OCI-LY7 (cell line): ENCODE results near the gene CLCN6. TPM values are rescaled to one million over a fixed set of nuclear protein-coding genes. Genes with fewer than 3 reads are reported as not detected.
A peak's percentile ranks its signal among the peaks of the same experiment; 100 is the strongest.

ENCODE experiments used
- BruUV-seq: library from RNA; stranded (reverse); fragments of 400-500 nt; replicated peaks from 2 replicates; lab custom pipeline; 2021; lab: Mats Ljungman, UMichigan
- CTCF ChIA-PET: fragments of 300-600 bp; sonication (Branson Sonifier 250); formaldehyde crosslinking; loops from one replicate; lab custom pipeline; 2022; ENCODE audit warnings: antibody characterized with exemption; ENCODE audit not compliant: unreplicated experiment; lab: Charles Lee
- POLR2A ChIA-PET: fragments of 300-600 bp; sonication (Branson Sonifier 250); formaldehyde crosslinking; loops from one replicate; lab custom pipeline; 2022; ENCODE audit warnings: antibody characterized with exemption; lab: Charles Lee
- DNase-seq: peaks from one replicate; pipeline ENCODE4 v3.0.0-alpha.2; 2015; ENCODE audit warnings: low spot score
- H2AFZ ChIP-seq: fragments of 200-600 bp; sonication (generic), shearing (Covaris generic); 2 replicates; pipeline ENCODE4 v1.6.1; 2014; ENCODE audit warnings: mild to moderate bottlenecking, antibody characterized with exemption, low read length, moderate library complexity
- H3K27ac ChIP-seq: fragments of 200-600 bp; sonication (generic); 2 replicates; pipeline ENCODE4 v1.5.1; 2014; ENCODE audit warnings: mixed run types, low read depth, mild to moderate bottlenecking, moderate library complexity, low read length, inconsistent platforms; ENCODE audit not compliant: poor library complexity, severe bottlenecking
- H3K36me3 ChIP-seq: fragments of 200-600 bp; sonication (generic); 2 replicates; pipeline ENCODE4 v1.6.1; 2014; ENCODE audit warnings: mild to moderate bottlenecking, antibody characterized with exemption, low read length, moderate library complexity, mixed read lengths; ENCODE audit not compliant: insufficient read depth
- H3K4me1 ChIP-seq: fragments of 200-600 bp; sonication (generic); 2 replicates; pipeline ENCODE4 v1.5.1; 2014; ENCODE audit warnings: mild to moderate bottlenecking, low read length; ENCODE audit not compliant: insufficient read depth, poor library complexity, severe bottlenecking
- H3K4me2 ChIP-seq: fragments of 200-600 bp; sonication (generic); 2 replicates; pipeline ENCODE4 v1.6.1; 2014; ENCODE audit warnings: mild to moderate bottlenecking, low read length
- H3K4me3 ChIP-seq: fragments of 200-600 bp; sonication (generic); 2 replicates; pipeline ENCODE4 v1.5.1; 2014; ENCODE audit warnings: mild to moderate bottlenecking, low read depth, low read length; ENCODE audit not compliant: poor library complexity, severe bottlenecking
- H3K79me2 ChIP-seq: fragments of 200-600 bp; sonication (generic); 2 replicates; pipeline ENCODE4 v1.6.1; 2016; ENCODE audit warnings: low read depth, mild to moderate bottlenecking, low read length, moderate library complexity, mixed read lengths; ENCODE audit not compliant: insufficient read depth
- H3K9me2 ChIP-seq: fragments of 200-600 bp; sonication (generic); 2 replicates; pipeline ENCODE4 v1.6.1; 2016; ENCODE audit warnings: mild to moderate bottlenecking, low read length, mixed read lengths; ENCODE audit not compliant: insufficient read depth
- H3K9me3 ChIP-seq: fragments of 200-600 bp; sonication (generic); 2 replicates; pipeline ENCODE4 v1.6.1; 2014; ENCODE audit warnings: mild to moderate bottlenecking, mixed run types, low read length, mixed read lengths
- H4K20me1 ChIP-seq: fragments of 200-600 bp; sonication (generic); 2 replicates; pipeline ENCODE4 v1.6.1; 2014; ENCODE audit warnings: mild to moderate bottlenecking, antibody characterized with exemption, low read length, moderate library complexity, mixed read lengths; ENCODE audit not compliant: insufficient read depth
- CTCF ChIP-seq: fragments of 200-600 bp; sonication (generic); conservative IDR thresholded peaks from 2 replicates; pipeline ENCODE4 v1.5.1; 2014; ENCODE audit warnings: mild to moderate bottlenecking, antibody characterized with exemption, low read length, moderate library complexity, mixed read lengths
- EZH2phosphoT487 ChIP-seq: fragments of 200-600 bp; sonication (generic); IDR thresholded peaks from 2 replicates; pipeline ENCODE4 v1.6.1; 2018; ENCODE audit warnings: low read depth, borderline replicate concordance, mild to moderate bottlenecking, mixed run types, antibody characterized with exemption, low read length, moderate library complexity, mixed read lengths
- intact Hi-C: fragments of 100-400 bp; cut with micrococcal nuclease; formaldehyde crosslinking; loops from one replicate; pipeline ENCODE4 v1.10.0; 2022; ENCODE audit not compliant: unreplicated experiment
- total RNA-seq, 2 experiments: library from RNA; depleted of rRNA in 1 of 2; stranded (reverse); fragments of >200 nt in 1 of 2; shearing (Covaris generic) in 1 of 2; gene quantifications; 2 replicates each; pipeline ENCODE4 v1.2.3, GENCODE V29; 2014 to 2022

CLCN6 gene
- total RNA-seq, 2 experiments from 2014 or later = 19.7 to 65.8 TPM

- H2AFZ ChIP-seq = no peak overlapping the region
- no peak for DNase-seq
- no peak overlapping the region for H3K4me3 ChIP-seq
- no TSS peak for BruUV-seq
- no peaks in the 10 kb centered on the region for H3K4me1 ChIP-seq
- ChIA-PET CTCF (no interaction called here), POLR2A (no interaction called here)
- no peaks in the 10 kb centered on the region for H3K79me2 ChIP-seq
- no peak overlapping the region for H3K4me2 ChIP-seq
- no peak for TF ChIP-seq CTCF
- H3K36me3 ChIP-seq = no peaks in the 10 kb centered on the region
- H3K27ac ChIP-seq = no peak overlapping the region
- no peaks in the 10 kb centered on the region for H3K9me2 ChIP-seq
- no peaks in the 10 kb centered on the region for H4K20me1 ChIP-seq
- no peaks in the 10 kb centered on the region for H3K9me3 ChIP-seq
- intact Hi-C loops = no loop called here
Observed at GRCh38 chr1:11874624-11875023, 68.6 kb downstream of the CLCN6 start.

- Histone ChIP-seq H3K9me2 (no peaks in the 10 kb centered on the region), H3K4me3 (no peak overlapping the region), H3K79me2 (no peaks in the 10 kb centered on the region), H3K27ac (no peak overlapping the region), H2AFZ (no peak overlapping the region), H3K4me1 (no peaks in the 10 kb centered on the region), H3K9me3 (no peaks in the 10 kb centered on the region), H3K36me3 (no peaks in the 10 kb centered on the region), H4K20me1 (no peaks in the 10 kb centered on the region), H3K4me2 (no peak overlapping the region)
- DNase-seq = no peak
- intact Hi-C loops = no loop called here
- 0 out of 2 replicates have a peak, but pooled peaks have one; percentile 23 for TF ChIP-seq CTCF
- TF ChIP-seq EZH2phosphoT487 = no peak
- CTCF ChIA-PET = no interaction called here
- no TSS peak for BruUV-seq
- POLR2A ChIA-PET = no interaction called here
Observed at GRCh38 chr1:11875094-11875493, 69.1 kb downstream of the CLCN6 start.

- POLR2A ChIA-PET = no interaction called here
- intact Hi-C loops = no loop called here
- no TSS peak for BruUV-seq
- H3K4me3 ChIP-seq = no peak overlapping the region
- no peaks in the 10 kb centered on the region for H4K20me1 ChIP-seq
- CTCF ChIA-PET = no interaction called here
- H2AFZ ChIP-seq = no peak overlapping the region
- no peaks in the 10 kb centered on the region for H3K9me2 ChIP-seq
- DNase-seq = no peak
- H3K79me2 ChIP-seq = no peaks in the 10 kb centered on the region
- no peak overlapping the region for H3K27ac ChIP-seq
- no peak overlapping the region for H3K4me2 ChIP-seq
- H3K4me1 ChIP-seq = no peaks in the 10 kb centered on the region
- H3K9me3 ChIP-seq = no peaks in the 10 kb centered on the region
- H3K36me3 ChIP-seq = no peaks in the 10 kb centered on the region
- TF ChIP-seq EZH2phosphoT487 = no peak
- no peak for TF ChIP-seq CTCF
Observed at GRCh38 chr1:11877074-11877473, 71.1 kb downstream of the CLCN6 start.
